ENCODE data around the gene TENT4A. TPM values are rescaled to one million over a fixed set of nuclear protein-coding genes. Genes with fewer than 3 reads are reported as not detected.

Gene TENT4A
- total RNA-seq, 1 experiment from 2014 or later, result 25.6 TPM

- no CpG with 5 or more reads among the region's 7 CpGs for WGBS (ENCODE audit: extremely low coverage, insufficient read length, low lambda C conversion rate)
- Histone ChIP-seq H3K27me3 (ENCODE audit: insufficient read depth, low read length) (no peaks in the 10 kb centered on the region), H2BK20ac (ENCODE audit: low read depth, low read length, poor library complexity, severe bottlenecking) (no peak overlapping the region), H3K79me2 (ENCODE audit: insufficient read depth, low read length) (peaks cover 17% of the 10 kb centered on the region; the same call in 1 of the 2 replicates), H3K4ac (ENCODE audit: low read depth, low read length) (no peak overlapping the region), H2BK15ac (ENCODE audit: low read depth, low read length) (no peak overlapping the region), H2AFZ (ENCODE audit: low read length) (no peak overlapping the region), H3K9ac (ENCODE audit: extremely low read depth, insufficient read length, low read length) (no peak overlapping the region), H2BK12ac (ENCODE audit: insufficient read length, low read depth, low read length) (no peak overlapping the region), H3K9me3 (ENCODE audit: control insufficient read depth, low read depth, low read length) (no peaks in the 10 kb centered on the region), H4K20me1 (ENCODE audit: control insufficient read depth, insufficient read depth, insufficient read length) (no peaks in the 10 kb centered on the region), H3K4me1 (ENCODE audit: insufficient read depth, low read length) (no peaks in the 10 kb centered on the region), H2BK5ac (ENCODE audit: insufficient read length, low read length) (no peak overlapping the region), H3K56ac (ENCODE audit: insufficient read length, low read depth, low read length) (no peak overlapping the region), H4K91ac (ENCODE audit: insufficient read length, low read depth, low read length) (no peak overlapping the region), H2BK120ac (ENCODE audit: low read depth, low read length, poor library complexity, severe bottlenecking) (no peak overlapping the region), H4K8ac (replicated peaks; ENCODE audit: insufficient read length, low read depth, low read length) (no peak overlapping the region), H3K23ac (ENCODE audit: insufficient read length, low read depth, low read length) (no peak overlapping the region), H3K4me2 (ENCODE audit: insufficient read depth, insufficient read length, low read length) (no peak overlapping the region), H3K14ac (ENCODE audit: insufficient read depth, low read length) (no peak overlapping the region), H2AK5ac (ENCODE audit: insufficient read length, low read length) (no peak overlapping the region), H3K18ac (ENCODE audit: insufficient read length, low read depth, low read length) (no peak overlapping the region), H3T11ph (ENCODE audit: low read length) (no peak overlapping the region), H3K23me2 (ENCODE audit: insufficient read length, low read depth, low read length, poor library complexity, severe bottlenecking) (no peaks in the 10 kb centered on the region), H3K27ac (ENCODE audit: insufficient read length, low read depth, low read length) (no peak overlapping the region), H4K5ac (ENCODE audit: insufficient read length, low read depth, low read length) (no peak overlapping the region), H3K79me1 (ENCODE audit: insufficient read depth, low read depth, low read length, poor library complexity, severe bottlenecking) (peaks cover 6% of the 10 kb centered on the region)
- peaks cover 30 to 40% of the 10 kb centered on the region in 2 experiments for H3K4me1 Mint-ChIP-seq
- H3K4me3 Mint-ChIP-seq, result no peak overlapping the region
- no peaks in the 10 kb centered on the region for H3K9me3 Mint-ChIP-seq
- peaks cover 0 to 4% (median 0%) of the 10 kb centered on the region in 3 experiments; a peak in 2 of 7 replicates for H3K36me3 Mint-ChIP-seq (ENCODE audit: insufficient read depth in 1 of 3, low read depth in 3 of 3)
- no peak for DNase-seq
- no peak for TF ChIP-seq CTCF (conservative IDR thresholded peaks at IDR 0.05)
- no peaks in the 10 kb centered on the region for H3K27me3 Mint-ChIP-seq (ENCODE audit: low read depth)
- H3K27ac Mint-ChIP-seq, result peak overlapping the region in 2 of 3 experiments; percentile 60 to 65; a peak in 3 of 7 replicates
Measured at GRCh38 chr5:6731465-6732237, 18.4 kb downstream of the TENT4A start.
